ENCODE data around the gene ZCCHC3.

DNA sequence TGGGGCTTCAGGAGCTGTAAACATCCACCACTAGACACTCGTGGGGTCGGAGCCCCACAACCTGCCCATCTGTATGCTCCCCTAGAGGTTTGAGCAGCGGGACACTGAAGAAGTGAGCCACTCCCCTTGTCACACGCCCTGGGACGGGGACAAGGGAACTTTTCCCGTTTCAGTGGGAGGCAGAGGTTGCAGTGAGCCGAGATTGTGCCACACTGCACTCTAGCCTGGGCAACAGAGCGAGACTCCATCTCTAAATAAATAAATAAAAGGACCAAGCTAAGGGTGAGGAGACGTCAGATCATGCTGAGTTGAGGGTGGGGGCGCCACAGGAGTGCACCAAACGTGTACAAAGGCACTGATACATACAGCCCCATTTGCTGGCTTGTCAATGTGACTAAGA is 8.4 kb downstream of the ZCCHC3 start:
- TF ChIP-seq, protein P1, sequence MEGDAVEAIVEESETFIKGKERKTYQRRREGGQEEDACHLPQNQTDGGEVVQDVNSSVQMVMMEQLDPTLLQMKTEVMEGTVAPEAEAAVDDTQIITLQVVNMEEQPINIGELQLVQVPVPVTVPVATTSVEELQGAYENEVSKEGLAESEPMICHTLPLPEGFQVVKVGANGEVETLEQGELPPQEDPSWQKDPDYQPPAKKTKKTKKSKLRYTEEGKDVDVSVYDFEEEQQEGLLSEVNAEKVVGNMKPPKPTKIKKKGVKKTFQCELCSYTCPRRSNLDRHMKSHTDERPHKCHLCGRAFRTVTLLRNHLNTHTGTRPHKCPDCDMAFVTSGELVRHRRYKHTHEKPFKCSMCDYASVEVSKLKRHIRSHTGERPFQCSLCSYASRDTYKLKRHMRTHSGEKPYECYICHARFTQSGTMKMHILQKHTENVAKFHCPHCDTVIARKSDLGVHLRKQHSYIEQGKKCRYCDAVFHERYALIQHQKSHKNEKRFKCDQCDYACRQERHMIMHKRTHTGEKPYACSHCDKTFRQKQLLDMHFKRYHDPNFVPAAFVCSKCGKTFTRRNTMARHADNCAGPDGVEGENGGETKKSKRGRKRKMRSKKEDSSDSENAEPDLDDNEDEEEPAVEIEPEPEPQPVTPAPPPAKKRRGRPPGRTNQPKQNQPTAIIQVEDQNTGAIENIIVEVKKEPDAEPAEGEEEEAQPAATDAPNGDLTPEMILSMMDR (IDR thresholded peaks at IDR 0.05), result no peak
- no peak for TF ChIP-seq POLR2AphosphoS5 (IDR thresholded peaks at IDR 0.05)
